Stimulated activated CD8-positive, alpha-beta memory T cell treated with anti-CD3 and anti-CD28 coated beads, Interleukin-7, amount 100 ng/mL, for 24 hours (primary cell): ENCODE results near the gene ZP1.

Experiments used
- DNase-seq: peaks from one replicate; pipeline ENCODE4 v3.0.0-alpha.2; 2020; ENCODE audit warnings: low read depth

Gene ZP1

GRCh38 chr11:60910281-60910687 lies 42.9 kb downstream of the ZP1 start:
- DNase-seq: no peak

DNA sequence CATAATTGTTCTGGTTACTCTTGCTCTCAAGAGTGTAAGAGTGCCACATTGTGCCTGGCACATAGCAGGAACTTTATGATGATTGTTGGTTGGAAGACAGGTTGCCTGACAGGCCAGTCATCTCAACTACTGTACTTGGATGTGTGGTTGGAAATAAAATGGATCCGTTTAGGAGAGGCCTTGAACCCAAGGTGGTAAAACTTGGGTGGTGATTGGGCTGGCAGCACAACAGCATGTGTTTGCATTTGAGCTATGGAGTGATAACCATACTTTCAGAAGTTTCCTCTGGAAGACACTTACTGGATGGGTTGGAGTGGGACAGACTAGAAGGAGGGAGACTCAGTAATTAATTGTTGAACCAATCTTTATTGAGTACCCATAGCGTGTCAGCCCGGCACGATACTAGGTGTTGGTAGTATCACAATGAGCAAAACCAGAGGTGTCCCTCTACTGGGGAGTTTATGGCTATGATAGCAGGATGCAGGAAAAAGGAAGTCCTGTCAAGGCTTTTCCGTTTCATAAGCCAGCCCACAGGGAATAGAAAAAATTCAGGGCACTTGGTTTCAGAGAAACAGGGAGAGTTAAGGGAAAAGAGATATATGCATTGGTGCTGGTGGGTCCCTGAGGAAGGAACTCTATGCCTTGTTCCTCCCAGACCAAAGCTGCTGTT lies 43.5 kb downstream of the ZP1 start:
- DNase-seq: no peak

DNA sequence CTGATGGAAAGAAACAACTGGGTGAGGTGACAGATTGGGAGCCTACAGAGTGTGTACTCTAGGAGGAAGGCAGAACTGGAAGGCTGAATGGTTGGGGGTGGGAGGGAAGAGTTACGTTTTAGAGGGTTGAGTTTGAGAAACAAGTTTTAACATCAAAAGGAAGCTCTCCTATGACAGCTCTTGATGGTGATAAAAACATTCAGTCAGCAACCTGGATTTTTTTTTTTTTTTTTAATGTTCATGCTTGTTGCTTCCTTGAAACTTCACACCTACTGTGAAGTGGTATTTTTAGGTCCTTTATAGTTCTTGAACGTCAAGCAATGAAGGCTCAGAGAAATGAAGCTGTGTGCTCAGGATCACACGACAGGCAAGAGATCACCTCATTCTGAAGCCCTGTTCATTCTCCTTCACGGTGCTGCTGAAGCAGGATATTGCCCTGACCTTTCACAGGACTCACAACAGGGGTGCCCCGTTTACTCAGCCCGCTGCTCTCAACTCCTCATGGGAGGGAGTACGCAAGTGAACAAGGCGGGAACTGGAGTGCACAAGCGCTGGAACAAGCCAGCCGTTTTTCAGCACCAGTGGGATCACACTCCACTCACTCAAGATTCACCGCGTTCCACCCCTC lies 45.0 kb downstream of the ZP1 start:
- no peak for DNase-seq

GRCh38 chr11:60912851-60913528 lies 45.6 kb downstream of the ZP1 start:
- no peak for DNase-seq

DNA sequence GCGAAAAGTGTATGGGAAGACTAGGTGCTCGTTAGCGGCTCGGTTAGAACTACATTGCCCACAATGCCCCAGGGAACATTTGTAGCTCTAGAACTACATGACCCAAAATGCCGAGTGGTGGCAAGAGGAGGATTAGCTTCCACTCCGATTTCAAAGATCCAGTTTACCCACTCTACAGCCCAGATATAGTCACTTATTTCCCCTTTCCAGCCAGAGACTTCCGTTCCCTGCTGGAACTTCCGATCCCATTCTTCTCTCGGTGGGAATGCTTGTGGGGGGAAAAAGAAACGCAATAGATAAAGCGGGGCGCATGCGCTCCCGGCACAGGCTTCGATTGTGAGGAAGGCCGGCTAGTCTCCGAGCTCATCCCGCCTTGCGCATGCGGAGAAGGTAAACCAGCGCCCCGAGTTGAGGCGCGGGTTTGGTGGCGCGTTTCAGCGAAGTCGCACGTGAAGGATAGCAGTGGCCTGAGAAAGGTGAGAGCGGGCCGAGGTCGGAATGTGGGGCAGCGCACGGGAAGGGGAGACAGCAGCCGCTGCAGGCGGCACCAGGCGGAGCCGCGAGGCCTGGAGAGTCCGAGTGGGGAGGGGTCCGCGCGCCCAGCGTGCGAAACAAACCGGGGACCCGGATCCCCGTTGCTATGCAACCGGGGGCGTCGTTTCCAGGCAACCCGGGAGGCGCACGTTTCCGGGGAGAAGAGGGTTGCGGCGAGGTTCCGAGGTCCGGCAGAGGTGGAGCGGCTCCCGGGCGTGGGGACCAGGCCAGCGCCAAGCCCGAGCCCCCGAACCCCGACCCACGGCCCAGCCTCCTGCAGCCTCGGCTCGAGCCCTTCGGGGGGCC lies 46.7 kb downstream of the ZP1 start, which contains the start of gene TMEM109:
Gene TMEM109, plus strand, starts transcription at position 366 of the 840 bp plus-strand sequence. CDS start 5,536 bp downstream, outside the sequence.
- peak; percentile 74 for DNase-seq

GRCh38 chr11:60914633-60915247 lies 47.4 kb downstream of the ZP1 start:
- DNase-seq: no peak

DNA sequence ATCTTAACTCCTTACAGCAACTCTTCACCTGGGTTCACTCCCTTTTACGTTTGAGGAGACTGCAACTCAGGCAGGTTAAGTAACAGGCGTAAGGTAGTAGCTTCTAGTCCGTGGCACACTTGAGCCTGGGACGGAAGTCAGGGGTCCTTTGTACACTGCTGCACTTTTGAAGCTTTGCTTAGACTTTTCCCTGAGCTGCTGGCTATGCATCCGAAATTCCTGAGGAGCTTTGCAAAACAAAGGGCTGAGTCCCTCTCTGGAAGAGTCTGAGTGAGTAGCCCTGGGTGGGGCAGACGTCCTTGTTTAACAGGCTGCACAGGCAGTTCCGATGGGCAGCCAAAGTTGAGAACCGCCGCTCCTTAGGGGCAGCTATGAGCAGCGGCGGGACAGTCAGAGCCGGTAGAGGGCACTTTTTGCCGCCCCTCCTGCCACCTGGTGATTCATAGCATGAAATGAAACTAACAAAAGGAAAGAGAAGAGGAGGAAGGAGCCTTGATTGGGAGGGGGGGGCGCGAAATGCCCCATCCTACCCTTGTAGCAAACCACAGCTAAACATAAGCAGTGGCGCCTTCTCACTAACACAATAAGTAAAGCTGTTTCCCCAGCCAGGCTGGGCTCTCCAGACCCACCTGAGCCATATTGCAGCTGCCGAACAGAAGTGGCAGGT lies 48.0 kb downstream of the ZP1 start:
- DNase-seq: peak; percentile 33

- DNase-seq: no peak
Observed at GRCh38 chr11:60916669-60917206, 49.4 kb downstream of the ZP1 start.

- DNase-seq: no peak
Observed at GRCh38 chr11:60917267-60917666, 49.9 kb downstream of the ZP1 start.

- DNase-seq: no peak
Observed at GRCh38 chr11:60918251-60918938, 51.1 kb downstream of the ZP1 start.

GRCh38 chr11:60918939-60919265 lies 51.6 kb downstream of the ZP1 start:
- no peak for DNase-seq

DNA sequence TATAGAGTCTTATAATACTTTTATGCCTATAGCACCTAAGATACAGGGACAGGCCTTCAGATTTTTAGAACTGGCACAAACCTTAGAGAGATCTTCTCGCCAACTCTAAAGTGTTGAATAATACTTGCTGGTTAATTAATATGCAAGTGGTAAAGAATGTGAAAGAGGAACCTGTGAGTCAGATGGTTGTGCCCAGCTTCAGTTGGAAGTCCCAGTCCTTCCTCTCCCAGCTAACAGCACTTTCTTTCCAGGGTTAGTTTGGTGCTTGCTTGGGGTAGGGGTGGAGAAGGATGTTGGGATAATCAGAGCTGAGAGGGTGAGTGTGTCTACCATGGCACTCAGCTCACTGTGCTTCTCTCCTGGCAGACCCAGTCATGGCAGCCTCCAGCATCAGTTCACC lies 52.0 kb downstream of the ZP1 start:
- DNase-seq: no peak

DNA sequence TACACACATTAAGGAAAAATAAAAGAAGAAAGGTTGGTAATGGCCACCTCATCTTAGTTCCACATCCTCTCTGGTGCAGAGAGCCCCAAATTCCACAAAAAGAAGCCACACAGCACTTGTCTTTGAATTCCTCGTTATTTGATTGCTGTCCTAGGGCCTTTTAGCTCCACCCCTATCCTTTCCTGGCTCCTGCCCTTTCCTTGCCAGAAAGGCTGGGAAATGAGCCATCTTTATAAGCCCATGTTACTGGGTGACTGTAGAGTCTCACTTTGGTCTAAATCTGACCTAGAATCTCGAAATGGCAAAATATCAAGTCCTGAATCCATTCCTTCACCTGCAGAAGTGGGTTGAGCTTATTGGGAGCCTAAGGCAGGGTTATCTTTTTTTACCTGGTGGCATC lies 52.6 kb downstream of the ZP1 start:
- DNase-seq: no peak

DNA sequence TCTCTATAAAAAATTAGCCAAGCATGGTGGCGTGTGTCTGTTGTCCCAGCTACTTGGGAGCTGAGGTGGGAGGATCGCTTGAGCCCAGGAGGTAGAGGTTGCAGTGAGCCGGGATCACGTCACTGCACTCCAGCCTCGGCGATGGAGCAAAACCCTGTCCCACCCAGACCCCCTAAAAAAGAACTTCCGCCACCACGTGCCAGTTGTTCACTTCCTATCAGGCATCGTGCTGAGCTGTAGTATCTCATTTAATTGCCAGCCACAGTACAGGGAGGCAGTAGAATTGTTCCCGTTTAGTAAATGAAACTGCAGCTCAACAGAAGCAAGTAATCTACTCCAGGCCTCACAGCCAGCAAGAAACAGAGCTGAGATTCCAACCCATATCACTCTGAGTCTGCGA lies 53.9 kb downstream of the ZP1 start:
- DNase-seq: no peak

DNA sequence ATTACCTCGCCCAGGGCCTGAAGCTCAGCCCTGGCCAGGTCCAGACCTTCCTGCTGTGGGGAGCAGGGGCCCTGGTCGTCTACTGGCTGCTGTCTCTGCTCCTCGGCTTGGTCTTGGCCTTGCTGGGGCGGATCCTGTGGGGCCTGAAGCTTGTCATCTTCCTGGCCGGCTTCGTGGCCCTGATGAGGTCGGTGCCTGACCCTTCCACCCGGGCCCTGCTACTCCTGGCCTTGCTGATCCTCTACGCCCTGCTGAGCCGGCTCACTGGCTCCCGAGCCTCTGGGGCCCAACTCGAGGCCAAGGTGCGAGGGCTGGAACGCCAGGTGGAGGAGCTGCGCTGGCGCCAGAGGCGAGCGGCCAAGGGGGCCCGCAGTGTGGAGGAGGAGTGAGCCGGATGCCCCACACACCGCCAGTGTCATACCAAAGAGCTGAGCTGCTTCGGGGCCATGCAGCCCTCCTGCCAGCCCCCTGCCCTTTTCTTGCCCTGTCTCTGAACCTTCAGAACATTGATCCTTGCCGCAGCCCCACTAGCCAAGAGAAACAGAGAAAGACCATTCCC lies 54.5 kb downstream of the ZP1 start:
- DNase-seq: no peak

GRCh38 chr11:60922906-60923305 lies 55.6 kb downstream of the ZP1 start:
- DNase-seq: no peak

DNA sequence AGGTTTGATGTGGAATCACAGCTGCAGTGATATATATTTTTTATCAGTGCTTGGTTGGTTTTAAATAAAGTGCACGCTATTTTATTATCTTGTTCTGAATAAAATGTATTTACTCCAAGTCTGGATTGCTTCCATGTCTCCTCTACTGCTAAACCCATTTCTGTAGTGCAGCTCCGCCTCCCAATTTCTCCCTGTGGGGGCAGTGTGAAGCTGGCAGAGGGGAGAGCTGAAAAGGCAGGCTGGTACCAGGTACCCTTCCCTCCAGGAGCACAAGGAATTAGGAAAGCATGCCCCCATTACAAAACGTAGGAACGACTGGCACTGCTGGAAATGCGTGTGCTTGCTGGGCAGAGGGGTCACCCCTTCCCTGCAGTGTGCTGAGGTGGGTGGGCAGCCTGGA lies 56.0 kb downstream of the ZP1 start:
- DNase-seq: no peak

- no peak for DNase-seq
Observed at GRCh38 chr11:60923800-60924109, 56.4 kb downstream of the ZP1 start.

DNA sequence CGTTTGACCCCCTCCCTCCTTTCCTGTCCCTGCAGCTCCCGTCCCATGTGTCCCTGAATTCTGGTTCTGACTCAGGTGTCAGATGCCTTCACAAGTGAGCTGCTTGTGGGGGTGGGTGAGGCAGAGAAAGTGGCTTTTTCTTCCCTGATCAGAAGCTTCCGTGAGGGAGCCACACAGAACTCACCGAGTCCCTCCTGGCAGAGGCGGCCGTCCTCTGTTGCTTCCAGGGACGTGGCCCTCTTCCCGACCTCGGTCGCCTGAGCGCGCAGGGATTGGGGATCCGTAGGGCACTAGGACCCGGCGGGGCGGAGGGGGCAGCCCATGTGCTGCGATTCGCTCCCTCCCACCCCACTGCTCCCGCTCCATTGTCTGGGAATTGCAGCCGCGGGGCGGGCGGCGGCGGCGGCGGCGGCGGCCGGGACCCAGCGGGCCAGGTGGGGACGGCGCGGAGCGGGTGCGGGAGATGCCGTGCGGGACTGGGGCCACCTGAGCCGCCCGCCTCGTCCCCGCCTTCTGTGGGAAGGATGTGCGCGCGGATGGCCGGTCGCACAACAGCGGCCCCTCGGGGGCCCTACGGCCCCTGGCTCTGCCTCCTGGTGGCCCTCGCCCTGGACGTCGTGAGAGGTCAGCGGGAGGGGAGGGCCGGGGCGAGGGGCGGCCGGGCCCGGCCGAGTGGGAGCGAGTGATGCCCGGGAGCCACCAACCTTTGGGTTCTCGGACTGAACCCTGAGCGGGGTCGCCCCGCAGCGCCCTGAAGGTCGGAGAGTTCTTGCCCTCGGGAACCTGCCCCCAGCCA lies 57.0 kb downstream of the ZP1 start, which contains the start of gene TMEM132A:
Gene TMEM132A, plus strand, starts transcription at position 351 of the 796 bp plus-strand sequence. Its CDS starts 174 bp downstream, at position 525.
- no peak for DNase-seq
